Endothelial cell of umbilical vein (primary cell): Measurements from ENCODE around the gene CYCS.

Experiments used
- CTCF ChIP-seq, 2 donors: IDR thresholded peaks; 1 replicate in 1 of 2; 2 replicates in 1 of 2; pipeline ENCODE4 v1.5.1; 2011; ENCODE audit warnings: low read length in 2 of 2, mild to moderate bottlenecking in 2 of 2, moderate library complexity in 2 of 2, control low read depth in 1 of 2, inconsistent platforms in 1 of 2, low read depth in 1 of 2; ENCODE audit not compliant: insufficient read depth in 1 of 2; ENCODE audit errors: extremely low read depth in 1 of 2
- JUN ChIP-seq: IDR thresholded peaks from 2 replicates; pipeline ENCODE4 v1.6.1; 2011; ENCODE audit warnings: borderline replicate concordance, low read depth; ENCODE audit not compliant: insufficient read length, insufficient read depth
- POLR2A ChIP-seq: IDR thresholded peaks from 2 replicates; pipeline ENCODE4 v1.6.1; 2012; ENCODE audit warnings: low read depth, mild to moderate bottlenecking, control low read depth, low read length
- POLR2AphosphoS5 ChIP-seq: IDR thresholded peaks from 2 replicates; pipeline ENCODE4 v1.6.1; 2012; ENCODE audit warnings: low read depth, mild to moderate bottlenecking, control low read depth, low read length, moderate library complexity; ENCODE audit not compliant: insufficient read depth

- peak; percentile 89 to 90 for TF ChIP-seq CTCF (IDR thresholded peaks at IDR 0.05; ENCODE audit: extremely low read depth in 1 of 2, insufficient read depth in 1 of 2, low read depth in 1 of 2, low read length in 2 of 2)
- TF ChIP-seq POLR2A: no peak
- no peak for TF ChIP-seq POLR2AphosphoS5
- TF ChIP-seq JUN: no peak
Observed at GRCh38 chr7:25093268-25093826, 31.7 kb downstream of the CYCS start.
